Stomach (tissue), 9 donors: Measurements from ENCODE around the gene LTB4R. TPM values are rescaled to one million over a fixed set of nuclear protein-coding genes. Genes with fewer than 3 reads are reported as not detected.

Experiments used
- DNase-seq, 2 donors: peaks; one replicate each; pipeline versions ENCODE4 v3.0.0 to v3.0.0-alpha.2; 2013 to 2019
- H3K27ac ChIP-seq, 5 donors: fragments of 200-600 bp in 4 of 5; sonication (generic) in 4 of 5; one replicate each; pipeline ENCODE4 v1.5.1; 2013 to 2019; ENCODE audit warnings: mild to moderate bottlenecking in 1 of 5, moderate library complexity in 1 of 5
- H3K27me3 ChIP-seq, 3 donors: fragments of 200-600 bp; sonication (generic); one replicate each; pipeline ENCODE4 v1.5.1; 2017 to 2019; ENCODE audit warnings: mixed run types in 1 of 3
- H3K36me3 ChIP-seq, 4 donors: fragments of 200-600 bp; sonication (generic); 1 replicate in 3 of 4; 2 replicates in 1 of 4; pipeline ENCODE4 v1.5.1; 2016 to 2019
- H3K4me1 ChIP-seq, 4 donors: fragments of 200-600 bp; sonication (generic); one replicate each; pipeline ENCODE4 v1.5.1; 2016 to 2019
- H3K4me3 ChIP-seq, 4 donors: fragments of 200-600 bp; sonication (generic) in 3 of 4; one replicate each; pipeline ENCODE4 v1.5.1; 2016 to 2019; ENCODE audit warnings: mild to moderate bottlenecking in 1 of 4
- H3K9me3 ChIP-seq, 4 donors: fragments of 200-600 bp; sonication (generic); one replicate each; pipeline ENCODE4 v1.5.1; 2016 to 2019
- CTCF ChIP-seq, 7 experiments: fragments of 450-650 bp in 4 of 7; fragments of 200-600 bp in 3 of 7; sonication (generic) in 3 of 7; IDR thresholded peaks; one replicate each; pipeline ENCODE4 v1.5.1; 2016 to 2019; ENCODE audit warnings: antibody characterized with exemption in 7 of 7, control low read depth in 2 of 7, mild to moderate bottlenecking in 1 of 7
- EP300 ChIP-seq: sonication (generic); formaldehyde crosslinking; IDR thresholded peaks from one replicate; pipeline ENCODE4 v1.6.1; 2017; ENCODE audit warnings: antibody characterized with exemption
- POLR2A ChIP-seq, 4 donors: fragments of 450-650 bp; IDR thresholded peaks; one replicate each; pipeline ENCODE4 v1.6.1; 2016; ENCODE audit warnings: antibody characterized with exemption in 4 of 4, control low read depth in 2 of 4, mild to moderate bottlenecking in 1 of 4, moderate library complexity in 1 of 4
- POLR2AphosphoS5 ChIP-seq, 3 donors: sonication (generic); formaldehyde crosslinking; IDR thresholded peaks; one replicate each; pipeline ENCODE4 v1.6.1; 2016; ENCODE audit warnings: antibody characterized with exemption in 3 of 3
- WGBS, 5 donors: extraction: QIAGEN DNeasy Blood & Tissue Kit in 3 of 5; methylation state at CpG; one replicate each; pipeline versions ENCODE4 v1.1.5 to v1.1.7; 2013 to 2018; 5-methylcytosine and 5-hydroxymethylcytosine counted together
- intact Hi-C: fragments of 100-400 bp; cut with DNase I; formaldehyde crosslinking; loops from one replicate; pipeline ENCODE4 v1.15.1; 2023; ENCODE audit warnings: low total_unique reads
- polyA plus RNA-seq, 3 donors: library from polyadenylated mRNA; stranded (reverse); fragments of 200-250 nt; gene quantifications; one replicate each; pipeline ENCODE4 v1.2.3, GENCODE V29; 2013
- total RNA-seq, 5 donors: library from RNA; depleted of rRNA; stranded (reverse); fragments of >200 nt; gene quantifications; one replicate each; pipeline versions ENCODE4 v1.1.0 to v1.2.3, GENCODE V29; 2014 to 2016
- donor health status: healthy with polysubstance abuse.
- donor health status: Bipolar disorder and iron deficiency.
- donor health status: healthy.

Gene LTB4R
- total and polyA plus RNA-seq, 8 donors = 1.4 to 92.8 (median 21.6) TPM; not detected in 1

GRCh38 chr14:24293525-24293924, 17.8 kb upstream of the LTB4R start:
- Histone ChIP-seq H3K9me3 (no peaks in the 10 kb centered on the region), H3K36me3 (peaks cover 26 to 78% (median 65%) of the 10 kb centered on the region in 4 donors), H3K4me3 (no peak overlapping the region), H3K27me3 (no peaks in the 10 kb centered on the region), H3K4me1 (peaks cover 4 to 24% (median 19%) of the 10 kb centered on the region in 4 donors), H3K27ac (no peak overlapping the region)
- intact Hi-C loops = loop anchor here (10.0 kb wide), 1 partner anchor 49 kb away; the partner anchor contains the start of gene TINF2
- no peak for DNase-seq
- TF ChIP-seq POLR2A (IDR thresholded peaks at IDR 0.05) (no peak), POLR2AphosphoS5 (IDR thresholded peaks at IDR 0.05) (no peak), EP300 (no peak), CTCF (IDR thresholded peaks at IDR 0.05) (no peak)
- WGBS, 5 donors = 92 to 100% (median 97%) methylated on average over 2 of the region's 2 CpGs

- TF ChIP-seq EP300 = no peak
- TF ChIP-seq CTCF (IDR thresholded peaks at IDR 0.05) = peak in 5 of 7 experiments; percentile 40 to 72 (median 55)
- TF ChIP-seq POLR2AphosphoS5 (IDR thresholded peaks at IDR 0.05) = peak in 1 of 3 donors; percentile 63
- no peak for TF ChIP-seq POLR2A (IDR thresholded peaks at IDR 0.05)
- Histone ChIP-seq H3K27me3 (no peaks in the 10 kb centered on the region), H3K4me3 (no peak overlapping the region), H3K36me3 (peaks cover 15 to 53% (median 46%) of the 10 kb centered on the region in 4 donors), H3K9me3 (no peaks in the 10 kb centered on the region), H3K4me1 (peaks cover 20 to 48% (median 43%) of the 10 kb centered on the region in 4 donors), H3K27ac (peak overlapping the region in 2 of 5 donors; percentile 34 to 52)
- peak; percentile 63 to 90 for DNase-seq
- WGBS, 5 donors = 60 to 69% (median 63%) methylated on average over 12 of the region's 12 CpGs
- intact Hi-C loops = loop anchor here (10.0 kb wide), 1 partner anchor 52 kb away; the partner anchor contains the start of gene TINF2
Measured at GRCh38 chr14:24296341-24297157, 14.8 kb upstream of the LTB4R start.

- Histone ChIP-seq H3K4me1 (peaks cover 20 to 56% (median 46%) of the 10 kb centered on the region in 4 donors), H3K27me3 (no peaks in the 10 kb centered on the region), H3K36me3 (peaks cover 19 to 53% (median 46%) of the 10 kb centered on the region in 4 donors), H3K27ac (peak overlapping the region in 3 of 5 donors; percentile 12 to 42 (median 34)), H3K9me3 (no peaks in the 10 kb centered on the region), H3K4me3 (no peak overlapping the region)
- intact Hi-C loops = loop anchor here (10.0 kb wide), 1 partner anchor 53 kb away; the partner anchor contains the start of gene TINF2
- peak in 1 of 2 donors; percentile 58 for DNase-seq
- TF ChIP-seq POLR2AphosphoS5 (IDR thresholded peaks at IDR 0.05) = no peak
- no peak for TF ChIP-seq POLR2A (IDR thresholded peaks at IDR 0.05)
- TF ChIP-seq CTCF (IDR thresholded peaks at IDR 0.05) = peak in 3 of 7 experiments; percentile 0 to 57 (median 40)
- WGBS, 5 donors = 36 to 46% (median 43%) methylated on average over 5 of the region's 5 CpGs
Measured at GRCh38 chr14:24297190-24297964, 13.9 kb upstream of the LTB4R start.

- DNase-seq = peak in 1 of 2 donors; percentile 56
- no peak for TF ChIP-seq POLR2AphosphoS5 (IDR thresholded peaks at IDR 0.05)
- no peak for TF ChIP-seq CTCF (IDR thresholded peaks at IDR 0.05)
- TF ChIP-seq EP300 = no peak
- no peak for TF ChIP-seq POLR2A (IDR thresholded peaks at IDR 0.05)
- Histone ChIP-seq H3K9me3 (no peaks in the 10 kb centered on the region), H3K27me3 (no peaks in the 10 kb centered on the region), H3K4me1 (peaks cover 20 to 63% (median 46%) of the 10 kb centered on the region in 4 donors), H3K36me3 (peaks cover 33 to 54% (median 51%) of the 10 kb centered on the region in 4 donors), H3K4me3 (peak overlapping the region; percentile 78 to 96 (median 89)), H3K27ac (peak overlapping the region; percentile 88 to 94 (median 91))
- 36 to 46% (median 42%) methylated on average over 7 of the region's 7 CpGs for WGBS, 5 donors
- intact Hi-C loops = loop anchor here (10.0 kb wide), 1 partner anchor 54 kb away; the partner anchor contains the start of gene TINF2
Measured at GRCh38 chr14:24298892-24299254, 12.4 kb upstream of the LTB4R start.
